Kidney glomerular epithelial cell (primary cell): ENCODE measurements around the gene ANXA5.
A peak's percentile ranks its signal among the peaks of the same experiment; 100 is the strongest.
"Not testable (repeated sequence)": the region's sequence is repeated elsewhere in the genome, so short reads cannot be mapped to it uniquely, and the experiment has no call there.

Experiments used
- DNase-seq: peaks from one replicate; lab custom pipeline; 2025; lab: John Stamatoyannopoulos, UW

ANXA5 gene

DNA sequence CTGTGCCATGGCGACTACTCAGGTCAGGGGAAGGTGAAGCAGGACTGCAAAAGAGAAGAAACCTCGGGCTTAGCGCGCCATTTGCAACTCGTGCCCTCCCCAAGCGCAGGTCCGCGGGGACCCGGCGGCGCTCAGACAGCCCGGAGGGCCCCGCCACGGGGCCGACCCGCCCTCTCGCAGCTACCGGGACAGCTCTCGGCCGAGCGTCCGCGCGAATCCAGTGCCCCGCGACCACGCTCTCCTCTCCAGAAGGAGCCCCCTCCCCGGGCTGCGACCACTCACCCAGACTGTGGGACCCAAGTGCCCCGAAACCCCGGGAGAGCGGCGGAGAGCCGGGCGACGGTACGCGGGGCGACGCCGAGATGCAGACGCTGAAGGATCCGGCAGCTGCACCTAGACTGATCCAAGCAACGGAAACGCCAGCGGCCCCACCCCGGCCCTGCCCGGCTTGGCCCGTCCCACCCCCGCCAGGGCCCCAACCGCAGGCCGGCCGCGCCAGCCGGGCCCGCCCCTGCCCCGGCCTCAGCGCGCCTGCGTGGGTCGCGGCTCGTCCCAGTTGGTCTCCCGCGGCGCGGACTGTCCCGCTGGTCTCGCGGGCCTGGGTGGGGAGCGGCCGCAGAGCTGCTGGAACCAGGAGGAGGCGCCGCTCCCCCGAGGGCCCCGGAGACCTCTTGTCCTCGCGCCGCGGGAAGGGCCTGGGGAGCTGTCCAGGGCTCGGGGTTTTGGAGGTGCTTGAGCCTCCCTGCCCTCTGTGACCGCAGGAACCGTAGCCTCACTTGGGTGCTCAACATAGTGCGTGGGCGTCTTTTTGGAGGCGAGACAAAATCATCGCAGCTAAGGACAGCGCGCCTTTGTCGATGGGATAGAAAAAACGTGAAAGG lies at the start of gene ANXA5:
Gene ANXA5 (minus strand): TSS at position 400 of the 881 bp plus-strand sequence. CDS start 391 bp downstream, at position 9.
- peak; percentile 64 for DNase-seq

DNA sequence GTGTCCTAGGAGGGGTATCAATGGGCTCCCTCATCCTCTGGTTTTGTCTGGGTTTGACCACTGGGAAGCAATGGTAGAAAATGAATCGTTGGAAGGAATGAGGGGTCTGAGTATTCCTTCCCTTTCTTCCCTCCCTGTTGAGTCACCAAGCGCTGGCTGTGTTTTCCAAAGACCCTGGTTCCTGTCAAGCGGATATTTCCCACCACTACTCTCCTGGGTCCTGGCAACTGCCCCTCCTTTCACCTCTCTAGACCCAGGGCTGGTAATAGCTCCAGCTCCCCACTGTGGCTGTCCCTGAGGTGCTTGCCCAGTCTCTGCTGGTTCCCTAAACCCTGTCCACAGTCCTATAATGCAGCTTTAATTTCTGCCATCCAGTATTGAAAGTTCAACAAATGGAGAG lies 46.0 kb upstream of the ANXA5 start:
- no peak for DNase-seq

DNA sequence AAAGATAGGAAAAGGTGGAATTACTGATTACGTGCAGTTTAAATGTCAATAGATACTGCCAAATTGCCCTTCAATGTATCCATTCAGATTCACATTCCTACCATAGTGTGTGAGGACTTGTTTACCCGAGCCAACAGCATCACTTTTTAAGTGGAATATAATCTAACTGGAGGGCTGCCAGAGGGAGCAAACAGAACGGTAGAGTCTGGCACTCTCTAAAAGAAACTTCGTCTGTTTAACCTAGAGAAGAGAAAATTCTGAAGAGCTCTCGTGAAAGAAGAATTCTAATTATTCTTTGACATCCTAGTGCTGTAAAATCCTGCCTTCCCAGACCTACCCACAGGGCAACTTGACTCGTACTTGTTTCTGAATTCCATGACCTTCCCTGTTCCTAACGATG lies 45.0 kb upstream of the ANXA5 start:
- DNase-seq = no peak

DNA sequence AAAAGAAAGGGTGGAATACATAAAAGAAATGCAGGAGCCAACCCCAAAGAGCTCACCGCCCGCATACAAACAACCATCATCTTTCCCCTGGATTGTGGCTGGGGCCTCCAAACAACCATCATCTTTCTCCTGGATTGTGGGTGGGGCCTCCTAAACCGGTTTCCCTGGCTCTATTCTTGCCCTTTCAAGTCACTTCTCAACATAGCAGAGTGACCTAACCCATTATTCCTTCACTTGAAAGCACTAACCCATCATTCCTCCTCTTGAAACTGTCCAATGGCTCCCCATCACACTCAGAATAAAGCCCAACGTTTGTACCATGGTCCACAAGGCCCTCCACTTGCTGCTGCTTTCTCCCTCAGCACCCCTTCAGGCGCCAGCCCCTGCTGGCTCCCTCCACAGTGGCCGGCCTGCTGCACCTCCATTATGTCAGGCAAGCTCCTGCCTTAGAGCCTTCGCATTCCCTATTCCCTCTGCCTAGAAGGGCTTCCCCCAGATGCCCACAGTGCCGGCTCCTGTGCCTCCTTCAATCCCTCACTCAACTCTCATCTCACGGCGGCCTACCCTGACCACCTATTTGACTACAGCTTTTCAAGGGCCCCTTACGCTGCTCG lies 44.1 kb upstream of the ANXA5 start:
- DNase-seq = no peak

DNA sequence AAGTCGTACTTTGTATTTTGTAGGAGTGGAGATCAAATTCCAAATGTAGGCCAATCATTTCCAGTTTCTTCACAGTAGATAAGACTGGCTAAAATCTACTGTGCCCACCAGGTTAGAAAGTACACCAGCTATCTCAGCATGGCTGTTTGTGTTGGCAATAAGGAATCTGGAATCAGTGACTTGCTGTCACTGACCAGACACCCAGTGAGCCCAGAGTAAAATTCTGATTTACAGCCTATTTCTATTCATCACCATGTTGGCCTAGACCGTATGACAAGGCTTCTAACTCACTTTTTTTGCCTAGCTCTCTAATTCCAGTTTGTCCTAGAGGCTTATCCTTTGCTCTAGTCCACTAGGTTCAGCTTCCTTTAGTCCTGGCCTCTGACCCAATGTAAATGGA lies 42.8 kb upstream of the ANXA5 start:
- no peak for DNase-seq

DNA sequence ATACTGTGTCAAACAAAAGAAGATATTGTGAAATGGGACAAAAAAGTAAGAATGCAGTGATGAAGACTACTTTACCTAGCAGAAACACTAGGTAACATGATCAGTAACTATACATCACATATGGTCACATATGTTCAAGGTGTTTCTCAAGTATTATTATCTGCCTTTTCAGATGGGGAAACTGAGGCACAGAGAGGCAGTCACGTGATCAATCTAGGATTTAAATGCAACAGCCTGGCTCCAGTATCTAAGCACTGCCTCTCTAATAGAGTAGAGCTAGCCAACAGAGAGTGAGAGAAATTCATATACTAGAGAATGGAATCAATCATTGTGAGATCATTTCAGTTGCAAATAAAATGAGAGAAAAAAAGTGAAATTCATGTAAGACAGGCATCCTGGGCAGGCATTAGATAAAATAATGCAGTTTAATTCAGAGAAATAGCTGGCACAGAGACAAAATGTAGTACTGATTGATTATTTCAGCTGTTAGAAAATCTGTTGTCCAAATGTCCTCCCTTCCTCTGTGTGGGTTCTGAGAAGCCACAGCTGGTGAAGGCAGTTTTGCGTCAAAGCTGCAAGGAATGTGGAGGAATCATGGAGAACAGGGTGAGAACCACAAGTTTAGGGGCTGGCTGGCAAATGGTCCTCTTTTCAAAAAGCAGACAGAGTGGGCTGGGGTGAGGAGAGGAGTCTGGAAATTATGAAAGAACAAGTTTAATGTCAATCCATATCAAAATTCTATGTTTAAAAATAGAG lies 42.2 kb upstream of the ANXA5 start:
- DNase-seq = no peak

DNA sequence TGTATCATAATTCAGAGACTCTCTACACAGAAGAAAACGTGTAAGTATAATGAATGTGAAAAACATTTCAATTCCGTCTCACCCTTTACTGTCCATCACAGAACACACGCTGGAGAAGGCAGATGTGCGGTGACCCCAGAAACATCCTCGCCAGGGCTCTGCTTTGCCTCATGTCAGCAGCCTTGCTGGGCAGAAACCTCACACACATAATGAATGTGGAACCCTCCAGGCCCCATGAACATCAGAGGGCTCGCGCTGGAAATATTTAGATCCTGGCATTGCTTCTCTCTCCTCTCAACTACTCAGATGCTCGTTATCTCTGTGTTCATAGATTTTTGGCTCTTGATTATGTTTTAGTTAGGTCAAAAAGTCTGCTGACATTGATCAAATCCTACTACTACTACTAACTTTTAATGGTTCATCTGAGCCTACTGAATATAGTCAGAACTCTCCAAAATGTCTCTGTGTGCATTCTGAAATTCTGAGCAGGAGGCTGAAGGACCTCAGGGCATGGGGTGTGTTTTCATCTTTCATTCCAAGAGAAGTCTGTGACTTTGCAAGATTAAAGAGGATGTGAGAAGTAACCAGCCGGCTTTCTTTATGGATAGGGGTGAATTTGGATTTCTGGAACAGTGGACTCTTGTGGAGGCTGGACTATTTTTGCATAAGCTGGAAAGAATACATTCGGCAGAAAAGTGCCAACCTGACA lies 41.2 kb upstream of the ANXA5 start:
- DNase-seq = no peak

DNA sequence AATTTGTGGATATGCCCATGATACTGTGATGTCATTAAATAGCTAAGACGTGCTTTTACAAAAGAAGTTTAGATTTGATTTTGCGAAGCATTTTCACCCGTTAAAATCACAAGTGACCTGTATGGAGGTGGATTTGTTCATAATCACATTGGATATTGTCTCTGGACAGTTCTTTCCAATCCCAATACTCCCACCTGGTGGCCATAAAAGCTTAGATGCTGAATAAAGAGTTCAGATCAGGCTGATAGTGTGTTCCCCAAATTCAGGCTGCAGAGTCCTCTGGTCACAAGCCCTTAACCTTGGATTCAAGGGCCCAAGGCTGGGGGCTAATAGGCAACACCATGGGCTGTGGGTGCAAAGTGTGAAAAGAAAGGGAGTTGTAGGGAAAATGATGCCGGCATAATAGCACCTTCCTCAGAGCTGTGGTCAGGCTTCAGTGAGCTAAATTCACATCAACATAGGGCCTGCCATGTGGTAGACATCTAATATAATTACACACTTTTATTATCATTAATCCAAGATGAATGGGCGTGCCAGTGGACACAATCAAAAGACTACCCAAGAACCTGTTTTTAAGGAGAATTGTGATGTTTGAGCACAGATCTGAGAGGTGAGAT lies 40.1 kb upstream of the ANXA5 start:
- peak; percentile 34 for DNase-seq

DNA sequence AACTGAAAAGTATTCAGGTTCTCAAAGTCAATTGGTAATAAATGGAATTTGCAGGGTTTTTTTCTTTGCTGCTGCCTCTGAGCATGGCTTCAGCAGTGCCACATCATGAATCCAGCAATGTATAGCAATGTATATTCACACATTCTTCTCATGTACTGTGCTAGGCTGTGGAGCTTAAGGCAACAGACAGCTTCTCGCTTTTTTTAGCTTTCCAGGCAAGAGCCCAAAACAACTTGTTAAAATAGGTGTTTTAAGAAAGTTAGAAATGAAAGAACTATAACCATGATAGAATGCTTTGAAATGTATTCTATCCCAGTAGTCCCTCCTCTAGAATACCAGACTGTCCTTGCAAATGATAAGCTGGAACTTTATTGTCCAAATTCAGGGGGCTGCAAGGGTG lies 37.8 kb upstream of the ANXA5 start:
- no peak for DNase-seq

DNA sequence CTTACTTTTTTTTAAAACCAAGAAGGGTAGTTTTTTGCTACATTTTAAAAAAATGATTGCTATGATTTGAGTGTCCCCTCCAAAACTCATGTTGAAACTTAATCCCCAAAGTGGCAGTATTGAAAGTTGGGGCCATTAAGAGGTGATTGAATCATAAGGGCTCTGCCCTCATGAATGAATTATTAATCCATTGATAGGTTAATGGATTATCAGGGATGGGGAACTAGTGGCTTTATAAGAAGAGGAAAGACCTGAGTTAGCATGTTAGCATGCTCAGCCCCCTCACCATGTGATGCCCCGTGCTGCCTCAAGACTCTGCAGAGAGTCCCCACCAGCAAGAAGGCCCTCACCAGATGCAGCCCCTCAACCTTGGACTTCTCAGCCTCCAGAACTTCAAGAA lies 37.2 kb upstream of the ANXA5 start:
- DNase-seq = no peak

DNA sequence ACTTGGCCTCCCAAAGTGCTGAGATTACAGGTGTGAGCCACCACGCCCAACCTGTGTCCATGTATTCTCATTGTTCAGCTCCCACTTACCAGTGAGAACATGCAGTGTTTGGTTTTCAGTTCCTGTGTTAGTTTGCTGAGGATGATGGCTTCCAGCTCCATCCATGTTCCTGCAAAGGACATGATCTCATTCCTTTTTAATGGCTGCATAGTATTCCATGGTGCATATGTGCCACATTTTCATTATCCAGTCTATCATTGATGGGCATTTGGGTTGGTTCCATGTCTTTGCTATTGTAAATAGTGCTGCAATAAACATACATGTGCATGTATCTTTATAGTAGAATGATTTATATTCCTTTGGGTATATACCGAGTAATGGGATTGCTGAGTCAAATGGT lies 33.0 kb upstream of the ANXA5 start:
- DNase-seq = not testable (repeated sequence)

DNA sequence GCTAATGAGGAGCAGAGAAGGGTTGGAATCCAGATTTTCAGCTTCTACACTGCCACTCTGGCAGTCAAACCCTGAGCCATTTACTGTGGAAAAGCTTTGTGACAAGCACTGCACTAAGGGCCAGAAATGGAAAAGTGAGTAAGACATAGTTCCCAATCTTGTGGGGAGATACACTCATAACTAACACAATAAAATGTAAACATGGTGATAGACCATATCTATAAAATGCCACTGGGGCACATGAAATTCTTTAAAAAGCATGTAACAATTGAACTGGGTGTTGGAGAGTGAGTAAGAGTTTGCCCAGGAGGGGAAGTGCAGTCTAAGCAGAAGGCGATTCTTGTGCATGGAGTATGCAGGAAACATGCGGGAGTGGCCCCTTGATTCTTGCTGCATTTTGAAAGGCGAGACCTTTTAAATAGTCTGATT lies 32.0 kb upstream of the ANXA5 start:
- DNase-seq = peak; percentile 21

DNA sequence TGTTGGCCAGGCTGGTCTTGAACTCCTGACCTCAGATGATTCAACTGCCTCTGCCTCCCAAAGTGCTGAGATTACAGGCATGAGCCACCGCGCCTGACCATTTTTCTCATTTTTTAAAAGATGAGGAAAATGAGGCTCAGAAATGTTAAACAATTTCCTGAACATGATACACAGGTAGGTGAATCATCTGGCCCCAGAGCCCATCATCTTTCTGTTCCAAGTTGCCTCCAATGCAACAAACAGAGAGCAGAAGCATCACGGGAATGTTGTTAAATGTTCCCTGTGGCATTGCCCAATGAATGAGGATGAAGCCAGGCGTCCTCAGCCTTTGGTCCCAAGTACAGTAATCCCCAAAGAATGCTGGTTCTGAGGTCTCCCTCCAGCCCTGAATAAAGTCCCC lies 31.3 kb upstream of the ANXA5 start:
- DNase-seq = peak; percentile 2

DNA sequence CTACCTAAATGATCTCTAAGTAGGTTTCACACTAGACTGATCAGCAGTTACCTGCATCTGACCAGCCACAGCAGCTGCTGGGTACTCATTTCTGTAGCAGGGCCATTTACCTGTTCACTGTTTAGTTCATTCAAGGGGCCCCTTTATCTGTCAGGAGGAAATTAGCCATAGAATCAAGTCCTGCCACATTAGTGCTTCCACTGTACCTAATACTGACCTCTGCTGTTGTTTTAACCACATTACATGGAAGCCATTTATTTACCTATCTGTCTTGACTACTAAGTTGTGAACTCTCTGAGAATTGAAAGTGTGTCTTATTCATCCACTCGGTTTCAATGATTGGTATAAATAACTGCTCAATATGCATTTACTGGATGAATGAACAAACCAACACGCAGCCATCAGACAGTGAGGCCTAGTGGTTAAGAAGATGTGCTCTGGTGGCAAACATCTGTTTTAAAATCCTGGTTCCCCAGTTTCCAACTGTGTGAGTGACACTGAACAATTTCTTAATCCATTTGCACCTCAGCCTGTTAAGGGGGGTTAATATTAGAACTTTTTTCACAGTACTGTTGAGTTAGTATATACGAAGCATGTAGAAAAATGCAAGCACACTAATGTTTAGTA lies 30.0 kb upstream of the ANXA5 start:
- DNase-seq = peak; percentile 56

DNA sequence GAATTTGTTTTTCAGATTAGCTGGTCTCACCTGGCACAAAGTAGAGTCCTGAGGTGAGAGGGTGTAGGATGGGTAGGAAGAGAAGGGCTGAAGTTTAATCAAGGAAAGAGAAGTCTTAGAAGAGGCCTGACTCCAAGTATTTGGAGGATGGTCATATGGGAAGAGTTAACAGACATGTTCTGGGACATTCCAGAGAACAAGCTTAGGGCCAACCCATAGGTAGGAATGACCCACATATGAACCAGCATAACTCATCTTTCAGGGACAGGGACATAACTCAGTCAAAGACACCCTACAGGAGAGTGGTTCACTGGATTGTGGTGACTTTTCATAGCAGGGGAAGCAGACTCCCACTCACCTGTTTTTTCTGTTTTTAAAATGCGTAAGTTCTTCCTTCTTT lies 27.9 kb upstream of the ANXA5 start:
- DNase-seq = no peak

DNA sequence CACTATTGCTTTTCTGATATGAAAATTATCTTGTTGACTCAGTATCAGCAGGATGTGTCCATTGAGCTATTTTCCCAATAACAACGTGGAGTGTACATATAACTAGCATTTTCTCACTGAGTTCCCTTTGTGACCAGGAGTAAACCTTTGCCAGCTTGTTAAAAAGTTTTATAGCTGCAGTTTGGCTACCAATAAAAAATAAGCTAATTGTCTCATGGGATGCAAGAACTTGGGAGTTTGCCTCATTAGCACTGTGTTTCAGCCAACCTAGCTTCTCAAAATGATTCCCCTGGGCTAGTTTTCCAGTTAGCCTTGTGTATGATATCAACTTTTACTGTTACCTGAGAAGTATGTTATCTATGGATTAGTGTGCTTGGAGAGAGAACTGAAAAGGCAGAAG lies 24.9 kb upstream of the ANXA5 start:
- DNase-seq = no peak

DNA sequence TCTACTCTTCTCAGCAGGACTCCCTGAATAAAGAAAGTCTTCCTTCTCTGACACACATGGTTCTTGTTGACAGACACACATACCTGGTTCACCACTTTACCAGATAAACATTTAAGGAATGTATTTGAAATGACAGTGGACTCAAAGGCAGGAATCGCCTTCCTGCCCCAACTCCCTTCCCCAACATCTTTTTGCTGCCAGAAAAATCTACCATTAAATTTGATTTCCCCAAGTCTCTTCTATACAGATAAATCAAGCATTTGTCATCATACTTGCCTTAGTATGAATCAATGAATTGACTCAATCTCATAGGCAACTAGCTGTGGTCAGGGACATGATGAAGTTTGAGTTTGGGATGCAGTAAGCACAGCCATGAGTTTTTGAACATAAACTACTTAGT lies 23.3 kb upstream of the ANXA5 start:
- DNase-seq = no peak

DNA sequence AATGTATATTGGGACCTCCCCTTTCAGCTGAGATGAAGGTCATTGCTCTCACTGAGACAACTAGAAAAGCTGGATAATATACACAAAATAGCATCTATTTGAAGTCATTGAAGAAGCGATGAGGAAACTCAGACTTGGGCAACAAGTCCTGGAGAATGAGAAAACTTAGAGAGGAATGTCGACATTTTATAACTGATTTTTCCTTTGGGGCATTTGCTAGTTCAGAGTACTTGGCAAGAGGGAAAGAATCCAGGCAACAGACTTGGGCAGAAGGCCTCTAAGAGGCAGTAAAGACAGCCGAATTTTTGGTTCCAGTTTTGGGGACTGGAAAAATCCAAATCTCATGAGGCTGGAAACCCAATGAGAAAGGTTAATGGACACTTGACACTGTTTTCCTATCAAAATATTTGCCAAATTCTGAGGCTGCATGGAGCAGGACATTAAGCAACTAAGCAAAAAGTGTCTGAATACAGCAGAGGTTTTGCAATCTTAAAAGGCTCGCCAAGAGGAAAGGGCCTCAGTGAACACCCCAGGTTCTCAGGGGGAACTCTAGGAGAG lies 21.0 kb upstream of the ANXA5 start:
- DNase-seq = no peak

DNA sequence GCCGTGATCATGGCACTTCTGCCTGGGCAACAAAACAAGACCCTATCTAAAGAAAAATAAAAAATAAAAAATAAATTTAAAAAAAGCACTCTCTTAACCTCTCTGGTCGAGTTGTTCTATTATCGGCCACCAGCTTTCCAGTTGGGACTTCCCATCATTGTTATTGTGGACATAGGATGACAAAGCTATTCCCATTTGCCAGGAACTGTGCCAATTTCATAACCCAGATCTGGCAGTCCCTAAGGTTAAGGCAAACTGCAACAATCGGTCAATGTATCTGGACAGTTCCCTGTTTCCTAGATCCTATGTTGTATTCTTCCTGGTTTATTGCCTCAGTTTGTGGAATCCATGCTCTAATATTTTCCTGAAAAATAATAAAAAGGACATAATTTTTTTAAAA lies 17.8 kb upstream of the ANXA5 start:
- DNase-seq = no peak

DNA sequence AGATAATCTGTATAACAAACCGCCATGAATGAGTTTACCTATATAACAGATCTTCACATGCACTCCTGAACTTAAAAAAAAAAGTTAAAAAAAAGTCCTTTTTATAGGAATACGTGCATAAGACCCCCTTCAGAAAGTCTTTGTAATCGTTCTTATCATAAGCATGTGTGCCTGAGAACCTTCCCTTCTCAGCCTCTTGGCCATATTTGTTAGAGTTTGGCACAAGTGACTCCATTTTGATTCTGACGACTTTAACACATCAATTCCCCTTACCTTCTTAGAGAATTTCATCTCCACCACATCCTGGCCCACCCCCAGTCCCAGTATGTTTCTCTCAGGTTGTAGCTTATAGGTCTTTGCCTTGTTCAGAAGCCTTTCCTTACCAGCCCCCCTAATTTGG lies 16.0 kb upstream of the ANXA5 start:
- no peak for DNase-seq
